PC-3 (cell line): ENCODE data around the gene HES7.

Experiments
- CTCF ChIP-seq: fragments of 300-600 bp; sonication (generic); conservative IDR thresholded peaks from 2 replicates; pipeline ENCODE4 v1.5.1; 2017; ENCODE audit warnings: antibody characterized with exemption, low read depth, mild to moderate bottlenecking, low read length
- EZH2 ChIP-seq: fragments of 300-600 bp; sonication (generic); IDR thresholded peaks from one replicate; pipeline ENCODE4 v1.6.1; 2017; ENCODE audit warnings: antibody characterized with exemption, mild to moderate bottlenecking, low read length; ENCODE audit not compliant: unreplicated experiment

GRCh38 chr17:8161289-8162232, 37.7 kb upstream of the HES7 start:
- TF ChIP-seq CTCF = no peak
- TF ChIP-seq EZH2 = no peak
